Astrocyte of the spinal cord (primary cell): ENCODE results near the gene CYTH4.

Experiments used
- DNase-seq: peaks from one replicate; pipeline ENCODE4 v3.0.0; 2011; ENCODE audit warnings: low read depth, low spot score
- H3K4me3 ChIP-seq: 2 replicates; pipeline ENCODE4 v1.5.1; 2011; ENCODE audit warnings: low read depth, mild to moderate bottlenecking, low read length, moderate library complexity
- in situ Hi-C: cut with HindIII; loops from 2 replicates; pipeline ENCODE4 v1.10.0; 2017; ENCODE audit warnings: low sequenced_read_pairs
- TF ChIP-seq, protein P1 (sequence below): IDR thresholded peaks from 2 replicates; pipeline ENCODE4 v1.5.1; 2012; ENCODE audit warnings: low read depth, mild to moderate bottlenecking, low read length, inconsistent platforms

CYTH4 gene

DNA sequence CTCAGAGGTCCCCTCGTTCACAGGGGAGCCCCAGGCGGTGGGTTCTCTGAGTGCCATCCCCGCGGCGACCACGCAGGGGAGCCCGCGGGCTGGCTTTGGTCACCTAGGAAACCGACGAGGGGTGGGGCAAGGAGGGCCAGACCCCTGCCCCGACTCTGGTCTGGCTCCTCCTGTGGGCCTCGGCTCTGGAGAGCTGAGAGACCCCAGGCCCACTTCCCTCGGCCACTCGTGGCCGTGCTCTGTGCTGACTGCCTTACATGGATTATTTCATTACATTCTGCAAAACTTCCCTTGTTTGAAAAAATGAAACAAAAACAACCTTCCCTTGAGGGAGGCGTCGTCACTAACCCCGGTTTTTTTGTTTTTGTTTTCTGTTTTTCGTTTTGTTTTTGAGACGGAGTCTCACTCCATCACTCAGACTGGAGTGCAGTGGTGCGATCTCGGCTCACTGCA lies 15.1 kb upstream of the CYTH4 start:
- H3K4me3 ChIP-seq: peak overlapping the region; percentile 42
- TF ChIP-seq, protein P1, sequence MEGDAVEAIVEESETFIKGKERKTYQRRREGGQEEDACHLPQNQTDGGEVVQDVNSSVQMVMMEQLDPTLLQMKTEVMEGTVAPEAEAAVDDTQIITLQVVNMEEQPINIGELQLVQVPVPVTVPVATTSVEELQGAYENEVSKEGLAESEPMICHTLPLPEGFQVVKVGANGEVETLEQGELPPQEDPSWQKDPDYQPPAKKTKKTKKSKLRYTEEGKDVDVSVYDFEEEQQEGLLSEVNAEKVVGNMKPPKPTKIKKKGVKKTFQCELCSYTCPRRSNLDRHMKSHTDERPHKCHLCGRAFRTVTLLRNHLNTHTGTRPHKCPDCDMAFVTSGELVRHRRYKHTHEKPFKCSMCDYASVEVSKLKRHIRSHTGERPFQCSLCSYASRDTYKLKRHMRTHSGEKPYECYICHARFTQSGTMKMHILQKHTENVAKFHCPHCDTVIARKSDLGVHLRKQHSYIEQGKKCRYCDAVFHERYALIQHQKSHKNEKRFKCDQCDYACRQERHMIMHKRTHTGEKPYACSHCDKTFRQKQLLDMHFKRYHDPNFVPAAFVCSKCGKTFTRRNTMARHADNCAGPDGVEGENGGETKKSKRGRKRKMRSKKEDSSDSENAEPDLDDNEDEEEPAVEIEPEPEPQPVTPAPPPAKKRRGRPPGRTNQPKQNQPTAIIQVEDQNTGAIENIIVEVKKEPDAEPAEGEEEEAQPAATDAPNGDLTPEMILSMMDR: peak; percentile 92
- DNase-seq: no peak
- in situ Hi-C loops: no loop called here

DNA sequence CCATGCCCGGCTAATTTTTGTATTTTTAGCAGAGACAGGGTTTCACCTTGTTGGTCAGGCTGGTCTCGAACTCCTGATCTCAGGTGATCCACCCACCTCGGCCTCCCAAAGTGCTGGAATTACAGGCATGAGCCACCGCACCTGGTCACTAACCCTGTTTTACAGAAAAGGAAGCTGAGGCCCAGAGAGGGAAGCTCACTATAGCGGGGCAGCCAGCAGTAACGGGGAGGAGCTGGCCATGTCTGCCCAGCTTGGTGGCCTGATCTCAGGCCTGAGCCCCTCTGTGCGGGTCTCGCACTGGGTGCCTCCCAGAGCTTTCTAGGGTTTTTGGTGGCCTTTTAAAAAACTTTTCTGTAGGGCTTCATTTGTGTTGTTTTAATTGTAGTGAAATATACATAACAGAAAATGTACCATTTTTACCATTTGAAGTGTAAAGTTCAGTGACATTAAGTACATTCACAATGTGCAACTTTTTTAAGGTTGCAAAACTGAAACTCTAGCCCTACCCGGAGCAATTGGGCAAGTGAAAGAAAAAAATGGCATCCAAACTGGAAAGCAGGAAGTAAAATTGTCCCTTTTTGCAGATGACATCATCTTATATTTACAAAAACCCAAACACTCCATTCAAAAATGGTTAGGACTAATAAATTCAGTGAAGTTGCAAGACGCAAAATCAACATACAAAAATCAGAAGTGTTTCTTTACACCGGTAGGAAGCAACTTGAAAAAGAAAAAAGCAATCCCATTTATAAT lies 14.5 kb upstream of the CYTH4 start:
- TF ChIP-seq, protein P1: no peak
- DNase-seq: no peak
- H3K4me3 ChIP-seq: no peak overlapping the region
- in situ Hi-C loops: no loop called here

DNA sequence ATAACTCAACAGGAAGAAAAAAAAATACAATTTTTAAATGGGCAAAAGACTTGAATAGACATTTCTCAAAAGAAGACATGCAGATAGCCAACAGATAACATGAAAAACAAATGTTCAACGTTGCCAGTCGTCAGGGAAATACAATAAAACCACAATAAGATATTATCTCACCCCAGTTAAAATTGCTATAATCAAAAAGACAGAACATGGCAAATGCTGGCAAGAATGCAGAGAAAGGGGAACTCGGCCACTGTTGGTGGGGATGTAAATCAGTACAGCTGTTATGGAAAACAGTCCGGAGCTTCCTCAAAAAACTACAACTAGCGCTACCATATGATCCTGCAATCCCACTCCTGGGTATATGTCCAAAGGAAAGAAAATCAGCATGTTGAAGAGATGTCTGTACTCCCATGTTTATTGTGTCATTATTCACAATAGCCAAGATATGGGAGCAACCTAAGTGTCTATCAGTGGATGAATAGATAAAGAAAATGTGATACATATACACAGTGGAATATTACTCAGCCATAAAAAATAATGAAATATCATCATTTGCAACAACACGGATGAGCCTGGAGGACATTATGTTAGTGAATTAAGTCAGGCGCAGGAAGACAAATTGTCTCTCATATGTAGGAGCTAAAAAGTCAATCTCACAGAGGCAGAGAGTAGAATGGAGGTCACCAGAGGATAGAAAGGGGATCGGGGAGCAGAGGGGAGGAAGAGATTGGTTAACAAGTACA lies 12.2 kb upstream of the CYTH4 start:
- no peak for DNase-seq
- H3K4me3 ChIP-seq: no peak overlapping the region
- TF ChIP-seq, protein P1: no peak
- in situ Hi-C loops: no loop called here

DNA sequence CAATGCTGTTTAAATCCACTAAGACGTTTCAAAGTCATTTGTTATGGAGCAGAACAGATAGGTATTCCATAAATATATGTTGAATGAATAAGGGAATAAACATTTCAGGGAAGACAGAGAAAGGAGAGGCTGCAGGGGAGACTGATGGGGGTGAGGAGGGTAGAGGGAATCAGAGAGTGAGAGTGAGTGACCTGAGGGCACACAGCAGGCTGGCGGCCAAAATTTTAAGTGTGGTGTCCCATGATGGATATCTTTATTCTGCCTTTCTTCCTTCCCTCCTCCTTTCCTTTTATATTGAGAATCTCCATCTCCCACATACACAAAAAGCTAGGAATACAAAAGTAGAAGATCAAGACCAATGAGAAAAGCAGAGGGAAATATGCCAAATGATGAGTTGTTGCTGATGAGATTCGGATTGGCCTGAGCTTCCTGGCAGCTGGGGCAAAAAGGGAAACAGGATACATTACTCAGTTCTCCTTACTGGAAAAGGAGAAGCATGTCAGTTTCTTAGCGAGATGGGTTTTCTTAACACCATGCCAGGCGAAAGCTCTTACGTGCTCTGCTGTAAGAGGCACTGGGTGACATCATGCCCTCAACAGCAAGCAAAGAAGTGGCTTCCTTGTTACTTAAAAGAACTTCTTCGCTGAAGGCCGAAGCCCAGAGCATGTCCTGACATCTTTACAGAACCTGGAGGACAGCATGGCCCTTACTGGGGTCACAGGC lies 11.2 kb upstream of the CYTH4 start:
- no peak overlapping the region for H3K4me3 ChIP-seq
- TF ChIP-seq, protein P1: no peak
- in situ Hi-C loops: no loop called here
- no peak for DNase-seq

DNA sequence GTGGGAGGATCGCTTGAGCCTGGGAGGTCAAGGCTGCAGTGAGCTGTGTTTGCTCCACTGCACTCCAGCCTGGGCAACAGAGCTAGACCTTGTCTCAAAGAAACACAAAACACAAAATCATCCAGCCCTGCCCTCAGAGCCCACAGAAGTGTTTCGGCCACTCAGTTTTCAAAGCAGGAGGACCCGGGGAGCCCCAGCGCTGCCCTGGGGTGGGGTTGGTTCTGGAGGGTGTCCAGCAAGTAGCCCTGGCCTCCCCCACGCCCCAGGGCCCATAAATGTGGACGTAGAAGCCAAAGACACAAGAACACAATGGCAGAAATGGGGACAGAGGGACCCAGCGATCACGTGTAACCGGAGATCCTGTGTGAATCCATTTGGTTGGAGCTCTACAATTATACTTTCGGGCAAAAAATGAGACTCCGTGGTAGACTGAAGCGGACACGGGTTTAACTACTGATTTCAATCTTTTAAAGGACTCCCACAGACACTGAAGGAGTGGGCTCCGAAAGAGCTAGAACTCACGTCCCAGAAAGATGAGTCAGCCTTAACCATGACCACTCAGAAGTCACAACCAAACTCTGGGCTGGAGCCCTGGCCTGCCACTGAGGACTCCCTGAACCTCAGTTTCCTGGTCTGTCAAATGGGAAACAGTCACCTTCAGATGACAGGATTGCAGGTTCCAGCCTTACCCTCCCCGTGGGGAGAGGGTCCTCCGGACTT lies 9.0 kb upstream of the CYTH4 start:
- in situ Hi-C loops: no loop called here
- H3K4me3 ChIP-seq: no peak overlapping the region

More for the DNA sequence above, 9.0 kb upstream of the CYTH4 start:
- TF ChIP-seq, protein P1: no peak
- DNase-seq: peak; percentile 68
